HepG2 (cell line): Measurements from ENCODE around the gene FITM1. TPM values are rescaled to one million over a fixed set of nuclear protein-coding genes. Genes with fewer than 3 reads are reported as not detected.

Experiments
- GPN1 ChIP-seq: sonication (generic); formaldehyde crosslinking; IDR thresholded peaks from 2 replicates; pipeline ENCODE4 v1.5.1; 2020; ENCODE audit warnings: missing genetic modification reagents, borderline replicate concordance
- HNRNPL ChIP-seq: fragments of 200-400 bp; formaldehyde crosslinking; IDR thresholded peaks from 2 replicates; pipeline ENCODE4 v1.6.1; 2017; ENCODE audit warnings: mild to moderate bottlenecking, low read depth, low read length
- HNRNPUL1 ChIP-seq: fragments of 200-400 bp; formaldehyde crosslinking; IDR thresholded peaks from 2 replicates; pipeline ENCODE4 v1.6.1; 2017; ENCODE audit warnings: low read depth, mild to moderate bottlenecking, low read length, moderate library complexity
- KAT8 ChIP-seq: IDR thresholded peaks from 2 replicates; pipeline ENCODE4 v1.6.1; 2016; ENCODE audit warnings: missing genetic modification reagents, missing compliant biosample characterization
- MAFF ChIP-seq: IDR thresholded peaks from 2 replicates; pipeline ENCODE4 v1.6.1; 2011; ENCODE audit warnings: low read depth, low read length, improper control_type of control experiment
- SIX4 ChIP-seq: sonication (generic); formaldehyde crosslinking; IDR thresholded peaks from 2 replicates; pipeline ENCODE4 v1.4.0; 2020; ENCODE audit warnings: missing genetic modification reagents
- SMARCC2 ChIP-seq: fragments of 450-650 bp; IDR thresholded peaks from 2 replicates; pipeline ENCODE4 v1.6.1; 2017; ENCODE audit warnings: antibody characterized with exemption, mild to moderate bottlenecking
- TBL1XR1 ChIP-seq: fragments of 150-350 bp; IDR thresholded peaks from 2 replicates; pipeline ENCODE4 v1.6.1; 2014; ENCODE audit warnings: borderline replicate concordance, low read length; ENCODE audit not compliant: partially characterized antibody
- ZC3H4 ChIP-seq: sonication (generic); formaldehyde crosslinking; IDR thresholded peaks from 2 replicates; pipeline ENCODE4 v1.4.0; 2020; ENCODE audit warnings: missing genetic modification reagents, borderline replicate concordance
- ZNF296 ChIP-seq: sonication (generic); formaldehyde crosslinking; conservative IDR thresholded peaks from 2 replicates; pipeline ENCODE4 v1.5.0; 2020; ENCODE audit warnings: mild to moderate bottlenecking, missing genetic modification reagents
- polyA plus RNA-seq, 8 experiments: library from polyadenylated mRNA; depleted of rRNA in 3 of 8; stranded (reverse) in 7 of 8; unstranded in 1 of 8; fragments of >200 nt; fragmentation: Illumina TruSeq in 4 of 8; extraction: Trizol in 4 of 8; gene quantifications; 2 replicates each; pipeline versions ENCODE4 v1.2.1 to v1.2.3, GENCODE V29; 2011 to 2016; ENCODE audit warnings: low read depth in 4 of 8, missing spikeins in 1 of 8, mixed read lengths in 1 of 8; ENCODE audit not compliant: insufficient read depth in 1 of 8
- total RNA-seq, 5 experiments: library from RNA; depleted of rRNA; stranded (reverse); fragments of >200 nt; fragmentation: Illumina TruSeq; extraction: Trizol; gene quantifications; 2 replicates each; pipeline ENCODE4 v1.2.3, GENCODE V29; 2016; ENCODE audit warnings: low read depth in 1 of 5
- TF ChIP-seq, protein P1 (sequence below): sonication (generic); formaldehyde crosslinking; IDR thresholded peaks from 2 replicates; pipeline ENCODE4 v1.4.0; 2020; ENCODE audit warnings: missing genetic modification reagents, borderline replicate concordance
- TF ChIP-seq, protein P2 (sequence below): sonication (generic); formaldehyde crosslinking; IDR thresholded peaks from 2 replicates; pipeline ENCODE4 v1.4.0; 2020; ENCODE audit warnings: missing genetic modification reagents, borderline replicate concordance
- TF ChIP-seq, protein P3 (sequence below): sonication (generic); formaldehyde crosslinking; IDR thresholded peaks from 2 replicates; pipeline ENCODE4 v1.4.0; 2020; ENCODE audit warnings: missing genetic modification reagents; ENCODE audit errors: not compliant biosample characterization
- TF ChIP-seq, protein P4 (sequence below): sonication (generic); formaldehyde crosslinking; IDR thresholded peaks from 2 replicates; pipeline ENCODE4 v1.4.0; 2020; ENCODE audit warnings: mild to moderate bottlenecking, missing genetic modification reagents, borderline replicate concordance
- TF ChIP-seq, protein P5 (sequence below): sonication (generic); formaldehyde crosslinking; IDR thresholded peaks from 2 replicates; pipeline ENCODE4 v1.8.0; 2022; ENCODE audit warnings: missing genetic modification reagents, mild to moderate bottlenecking, borderline replicate concordance

The FITM1 gene
- total and polyA plus RNA-seq, 2 of the 13 experiments (the other 11 are each of a cell fraction or from before 2014, with no cell fraction given): 2.7 to 5.8 TPM

DNA sequence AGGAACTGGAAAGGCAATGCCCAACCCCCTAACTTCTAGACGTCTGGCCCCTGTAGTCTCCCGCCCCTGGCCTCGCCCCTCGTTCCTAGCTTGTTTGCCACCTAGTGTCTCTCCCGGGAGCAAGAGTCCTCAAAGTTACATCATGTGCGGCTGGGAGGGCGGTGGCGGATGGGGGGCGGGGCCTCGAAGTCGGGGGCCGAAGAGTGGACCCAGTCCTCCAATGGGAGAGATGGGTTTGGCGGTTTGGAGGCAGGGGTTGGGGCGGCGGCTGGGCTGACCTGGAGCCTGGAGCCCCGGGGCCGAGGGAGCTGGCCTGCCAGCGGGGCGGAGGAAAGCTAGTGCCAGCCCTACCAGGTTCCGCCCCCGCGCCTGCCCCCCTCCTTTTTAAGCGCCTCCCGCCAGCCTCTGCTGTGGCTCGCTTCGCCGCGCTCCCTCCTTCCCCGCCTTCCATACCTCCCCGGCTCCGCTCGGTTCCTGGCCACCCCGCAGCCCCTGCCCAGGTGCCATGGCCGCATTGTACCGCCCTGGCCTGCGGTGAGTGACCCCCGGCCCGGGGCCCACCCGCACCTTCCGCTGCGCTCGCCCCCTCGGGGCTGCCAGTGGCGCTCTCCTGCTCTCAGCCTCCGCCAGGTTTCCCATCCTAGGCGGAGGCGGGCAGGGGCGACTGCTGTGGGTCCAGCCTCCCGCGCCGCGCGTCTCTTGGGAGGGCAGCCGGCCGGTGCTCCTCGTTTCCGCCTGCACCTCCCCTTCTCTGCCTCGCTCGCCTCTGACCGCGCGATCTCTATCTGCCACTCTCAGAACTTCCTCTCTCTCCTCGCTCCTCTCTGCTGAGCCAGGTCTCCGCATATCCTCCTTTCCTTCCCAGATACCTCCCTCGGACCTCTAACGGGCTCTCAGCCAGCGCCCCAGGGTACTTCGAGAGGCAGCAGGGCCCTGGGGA lies 36.3 kb upstream of the FITM1 start, which contains the start of gene PCK2 (continued):
- TF ChIP-seq HNRNPL (peak; percentile 96), KAT8 (CRISPR knock-in tag) (peak; percentile 93), SMARCC2 (no peak), MAFF (no peak), TBL1XR1 (no peak), SIX4 (CRISPR knock-in tag) (0 out of 2 replicates have a peak, but pooled peaks have one; percentile 58), ZC3H4 (CRISPR knock-in tag) (peak; percentile 96), ZNF296 (no peak), GPN1 (peak; percentile 98), HNRNPUL1 (no peak)
- TF ChIP-seq, protein P1, sequence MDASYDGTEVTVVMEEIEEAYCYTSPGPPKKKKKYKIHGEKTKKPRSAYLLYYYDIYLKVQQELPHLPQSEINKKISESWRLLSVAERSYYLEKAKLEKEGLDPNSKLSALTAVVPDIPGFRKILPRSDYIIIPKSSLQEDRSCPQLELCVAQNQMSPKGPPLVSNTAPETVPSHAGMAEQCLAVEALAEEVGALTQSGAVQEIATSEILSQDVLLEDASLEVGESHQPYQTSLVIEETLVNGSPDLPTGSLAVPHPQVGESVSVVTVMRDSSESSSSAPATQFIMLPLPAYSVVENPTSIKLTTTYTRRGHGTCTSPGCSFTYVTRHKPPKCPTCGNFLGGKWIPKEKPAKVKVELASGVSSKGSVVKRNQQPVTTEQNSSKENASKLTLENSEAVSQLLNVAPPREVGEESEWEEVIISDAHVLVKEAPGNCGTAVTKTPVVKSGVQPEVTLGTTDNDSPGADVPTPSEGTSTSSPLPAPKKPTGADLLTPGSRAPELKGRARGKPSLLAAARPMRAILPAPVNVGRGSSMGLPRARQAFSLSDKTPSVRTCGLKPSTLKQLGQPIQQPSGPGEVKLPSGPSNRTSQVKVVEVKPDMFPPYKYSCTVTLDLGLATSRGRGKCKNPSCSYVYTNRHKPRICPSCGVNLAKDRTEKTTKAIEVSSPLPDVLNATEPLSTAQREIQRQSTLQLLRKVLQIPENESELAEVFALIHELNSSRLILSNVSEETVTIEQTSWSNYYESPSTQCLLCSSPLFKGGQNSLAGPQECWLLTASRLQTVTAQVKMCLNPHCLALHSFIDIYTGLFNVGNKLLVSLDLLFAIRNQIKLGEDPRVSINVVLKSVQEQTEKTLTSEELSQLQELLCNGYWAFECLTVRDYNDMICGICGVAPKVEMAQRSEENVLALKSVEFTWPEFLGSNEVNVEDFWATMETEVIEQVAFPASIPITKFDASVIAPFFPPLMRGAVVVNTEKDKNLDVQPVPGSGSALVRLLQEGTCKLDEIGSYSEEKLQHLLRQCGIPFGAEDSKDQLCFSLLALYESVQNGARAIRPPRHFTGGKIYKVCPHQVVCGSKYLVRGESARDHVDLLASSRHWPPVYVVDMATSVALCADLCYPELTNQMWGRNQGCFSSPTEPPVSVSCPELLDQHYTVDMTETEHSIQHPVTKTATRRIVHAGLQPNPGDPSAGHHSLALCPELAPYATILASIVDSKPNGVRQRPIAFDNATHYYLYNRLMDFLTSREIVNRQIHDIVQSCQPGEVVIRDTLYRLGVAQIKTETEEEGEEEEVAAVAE (CRISPR knock-in tag): peak; percentile 97
- TF ChIP-seq, protein P2, sequence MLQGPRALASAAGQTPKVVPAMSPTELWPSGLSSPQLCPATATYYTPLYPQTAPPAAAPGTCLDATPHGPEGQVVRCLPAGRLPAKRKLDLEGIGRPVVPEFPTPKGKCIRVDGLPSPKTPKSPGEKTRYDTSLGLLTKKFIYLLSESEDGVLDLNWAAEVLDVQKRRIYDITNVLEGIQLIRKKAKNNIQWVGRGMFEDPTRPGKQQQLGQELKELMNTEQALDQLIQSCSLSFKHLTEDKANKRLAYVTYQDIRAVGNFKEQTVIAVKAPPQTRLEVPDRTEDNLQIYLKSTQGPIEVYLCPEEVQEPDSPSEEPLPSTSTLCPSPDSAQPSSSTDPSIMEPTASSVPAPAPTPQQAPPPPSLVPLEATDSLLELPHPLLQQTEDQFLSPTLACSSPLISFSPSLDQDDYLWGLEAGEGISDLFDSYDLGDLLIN (CRISPR knock-in tag): peak; percentile 81; the same call in 1 of the 2 replicates
- TF ChIP-seq, protein P3, sequence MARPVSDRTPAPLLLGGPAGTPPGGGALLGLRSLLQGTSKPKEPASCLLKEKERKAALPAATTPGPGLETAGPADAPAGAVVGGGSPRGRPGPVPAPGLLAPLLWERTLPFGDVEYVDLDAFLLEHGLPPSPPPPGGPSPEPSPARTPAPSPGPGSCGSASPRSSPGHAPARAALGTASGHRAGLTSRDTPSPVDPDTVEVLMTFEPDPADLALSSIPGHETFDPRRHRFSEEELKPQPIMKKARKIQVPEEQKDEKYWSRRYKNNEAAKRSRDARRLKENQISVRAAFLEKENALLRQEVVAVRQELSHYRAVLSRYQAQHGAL (CRISPR knock-in tag): peak; percentile 60
- TF ChIP-seq, protein P4, sequence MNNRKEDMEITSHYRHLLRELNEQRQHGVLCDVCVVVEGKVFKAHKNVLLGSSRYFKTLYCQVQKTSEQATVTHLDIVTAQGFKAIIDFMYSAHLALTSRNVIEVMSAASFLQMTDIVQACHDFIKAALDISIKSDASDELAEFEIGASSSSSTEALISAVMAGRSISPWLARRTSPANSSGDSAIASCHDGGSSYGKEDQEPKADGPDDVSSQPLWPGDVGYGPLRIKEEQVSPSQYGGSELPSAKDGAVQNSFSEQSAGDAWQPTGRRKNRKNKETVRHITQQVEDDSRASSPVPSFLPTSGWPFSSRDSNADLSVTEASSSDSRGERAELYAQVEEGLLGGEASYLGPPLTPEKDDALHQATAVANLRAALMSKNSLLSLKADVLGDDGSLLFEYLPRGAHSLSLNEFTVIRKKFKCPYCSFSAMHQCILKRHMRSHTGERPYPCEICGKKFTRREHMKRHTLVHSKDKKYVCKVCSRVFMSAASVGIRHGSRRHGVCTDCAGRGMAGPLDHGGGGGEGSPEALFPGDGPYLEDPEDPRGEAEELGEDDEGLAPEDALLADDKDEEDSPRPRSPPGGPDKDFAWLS (CRISPR knock-in tag): no peak
- TF ChIP-seq, protein P5, sequence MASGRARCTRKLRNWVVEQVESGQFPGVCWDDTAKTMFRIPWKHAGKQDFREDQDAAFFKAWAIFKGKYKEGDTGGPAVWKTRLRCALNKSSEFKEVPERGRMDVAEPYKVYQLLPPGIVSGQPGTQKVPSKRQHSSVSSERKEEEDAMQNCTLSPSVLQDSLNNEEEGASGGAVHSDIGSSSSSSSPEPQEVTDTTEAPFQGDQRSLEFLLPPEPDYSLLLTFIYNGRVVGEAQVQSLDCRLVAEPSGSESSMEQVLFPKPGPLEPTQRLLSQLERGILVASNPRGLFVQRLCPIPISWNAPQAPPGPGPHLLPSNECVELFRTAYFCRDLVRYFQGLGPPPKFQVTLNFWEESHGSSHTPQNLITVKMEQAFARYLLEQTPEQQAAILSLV (CRISPR knock-in tag): peak; percentile 94
